Measurements from ENCODE around the gene FBXO46. TPM values are rescaled to one million over a fixed set of nuclear protein-coding genes. Genes with fewer than 3 reads are reported as not detected.
"Not testable (repeated sequence)": the region's sequence is repeated elsewhere in the genome, so short reads cannot be mapped to it uniquely, and the experiment has no call there.

FBXO46 gene
- total and polyA plus RNA-seq, 2 of the 4 experiments (the other 2 are of a cell fraction): 3.0 to 6.8 TPM

DNA sequence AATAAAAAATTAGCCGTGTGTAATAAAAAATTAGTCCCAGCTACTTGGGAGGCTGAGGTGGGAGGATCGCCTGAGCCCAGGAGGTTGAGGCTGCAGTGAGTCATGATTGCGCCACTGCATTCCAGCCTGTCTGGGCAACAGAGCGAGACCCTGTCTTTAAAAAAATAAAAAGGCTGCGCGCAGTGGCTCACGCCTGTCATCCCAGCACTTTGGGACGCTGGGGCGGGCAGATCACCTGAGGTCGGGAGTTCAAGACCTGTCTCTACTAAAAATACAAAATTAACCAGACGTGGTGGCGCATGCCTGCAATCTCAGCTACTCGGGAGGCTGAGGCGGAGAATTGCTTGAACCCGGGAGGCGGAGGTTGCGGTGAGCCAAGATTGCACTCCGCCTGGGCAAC lies 2.0 kb downstream of the FBXO46 start:
- H2AFZ ChIP-seq (replicated peaks; ENCODE audit: low read length, poor library complexity); CTCF ChIA-PET; H3K27me3 ChIP-seq (ENCODE audit: control insufficient read depth, insufficient read depth, low read length); H3K4ac ChIP-seq (ENCODE audit: low read depth, low read length); H3K4me1 ChIP-seq (ENCODE audit: control insufficient read depth, insufficient read depth, low read length); H2BK20ac ChIP-seq (ENCODE audit: low read depth, low read length); H2AK5ac ChIP-seq (ENCODE audit: low read depth, low read length); H2BK120ac ChIP-seq (ENCODE audit: low read depth, low read length); ATAC-seq (ENCODE audit: low read depth); in situ Hi-C loops (cut with MboI; ENCODE audit: low sequenced_read_pairs); H3K9me1 ChIP-seq (ENCODE audit: insufficient read depth, low read length); DNase-seq; H4K8ac ChIP-seq (ENCODE audit: low read depth in 2 of 2, low read length in 2 of 2); H4K5ac ChIP-seq (ENCODE audit: low read depth, low read length); H3K18ac ChIP-seq (ENCODE audit: low read depth, low read length); H2AK9ac ChIP-seq (replicated peaks; ENCODE audit: low read depth, low read length, poor library complexity); H3K56ac ChIP-seq (ENCODE audit: extremely low read depth, insufficient read depth, low read length); H2BK15ac ChIP-seq (ENCODE audit: low read depth, low read length); BruUV-seq (replicated peaks); H3K23ac ChIP-seq (ENCODE audit: low read depth, low read length); H4K20me1 ChIP-seq (ENCODE audit: insufficient read depth, low read length); H4K91ac ChIP-seq (ENCODE audit: insufficient read depth, low read depth, low read length); POLR2A ChIA-PET (ENCODE audit: unreplicated experiment); H3K9ac ChIP-seq (ENCODE audit: low read depth, low read length); dilution Hi-C loops (cut with HindIII; ENCODE audit: low sequenced_read_pairs, unreplicated experiment); H3K36me3 ChIP-seq (ENCODE audit: control insufficient read depth, insufficient read depth, low read length); H2BK5ac ChIP-seq (ENCODE audit: low read depth, low read length, poor library complexity, severe bottlenecking); H3K4me3 ChIP-seq (ENCODE audit: insufficient read depth, low read depth, low read length); H3K9me3 ChIP-seq (ENCODE audit: control insufficient read depth, insufficient read depth, low read length); H3K14ac ChIP-seq (replicated peaks; ENCODE audit: low read depth, low read length); H3K4me2 ChIP-seq (ENCODE audit: low read depth, low read length); intact Hi-C loops (cut with micrococcal nuclease); H3K27ac ChIP-seq (ENCODE audit: insufficient read depth, low read length): not testable (repeated sequence)
- WGBS, 2 experiments (ENCODE audit: extremely low coverage in 2 of 2, insufficient read length in 1 of 2): 86% methylated on average over 6 of the region's 18 CpGs; no CpG with 5 or more reads in 1 of the 2 experiments
- 0 out of 2 replicates have a peak, but pooled peaks have one; percentile 31 for TF ChIP-seq CEBPB (IDR thresholded peaks at IDR 0.05; ENCODE audit: low read depth, low read length)
- peaks cover 38 to 63% of the 10 kb centered on the region in 2 experiments for H3K79me1 ChIP-seq (ENCODE audit: low read depth in 1 of 2, low read length in 2 of 2)

DNA sequence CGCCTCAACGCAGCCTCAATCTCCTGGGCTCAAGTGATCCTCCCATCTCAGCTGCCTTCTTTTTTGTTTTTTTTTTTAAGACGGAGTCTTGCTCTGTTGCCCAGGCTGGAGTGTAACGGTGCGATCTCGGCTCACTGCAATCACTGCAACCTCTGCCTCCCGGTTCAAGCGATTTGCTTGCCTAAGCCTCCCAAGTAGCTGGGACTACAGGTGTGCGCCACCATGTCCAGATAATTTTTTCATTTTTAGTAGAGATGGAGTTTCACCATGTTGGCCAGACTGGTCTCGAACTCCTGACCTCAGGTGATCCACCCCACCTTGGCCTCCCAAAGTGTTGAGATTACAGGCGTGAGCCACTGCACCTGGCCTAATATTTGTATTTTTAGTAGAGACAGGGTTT lies 10.6 kb downstream of the FBXO46 start:
- H2AK9ac ChIP-seq (replicated peaks; ENCODE audit: low read depth, low read length, poor library complexity); DNase-seq; H3K18ac ChIP-seq (ENCODE audit: low read depth, low read length); POLR2A ChIA-PET (ENCODE audit: unreplicated experiment); H3K27ac ChIP-seq (ENCODE audit: insufficient read depth, low read length); H4K8ac ChIP-seq (ENCODE audit: low read depth in 2 of 2, low read length in 2 of 2); H3K4me2 ChIP-seq (ENCODE audit: low read depth, low read length); H4K91ac ChIP-seq (ENCODE audit: insufficient read depth, low read depth, low read length); ATAC-seq (ENCODE audit: low read depth); H2AK5ac ChIP-seq (ENCODE audit: low read depth, low read length); H2AFZ ChIP-seq (replicated peaks; ENCODE audit: low read length, poor library complexity); in situ Hi-C loops (cut with MboI; ENCODE audit: low sequenced_read_pairs); H3K4ac ChIP-seq (ENCODE audit: low read depth, low read length); H3K9ac ChIP-seq (ENCODE audit: low read depth, low read length); H4K5ac ChIP-seq (ENCODE audit: low read depth, low read length); H2BK20ac ChIP-seq (ENCODE audit: low read depth, low read length); H3K14ac ChIP-seq (replicated peaks; ENCODE audit: low read depth, low read length); H4K20me1 ChIP-seq (ENCODE audit: insufficient read depth, low read length); H3K9me1 ChIP-seq (ENCODE audit: insufficient read depth, low read length); intact Hi-C loops (cut with micrococcal nuclease); H3K56ac ChIP-seq (ENCODE audit: extremely low read depth, insufficient read depth, low read length); CTCF ChIA-PET; H3K4me3 ChIP-seq (ENCODE audit: insufficient read depth, low read depth, low read length); H3K27me3 ChIP-seq (ENCODE audit: control insufficient read depth, insufficient read depth, low read length); BruUV-seq (replicated peaks); H2BK5ac ChIP-seq (ENCODE audit: low read depth, low read length, poor library complexity, severe bottlenecking); H3K9me3 ChIP-seq (ENCODE audit: control insufficient read depth, insufficient read depth, low read length); H2BK120ac ChIP-seq (ENCODE audit: low read depth, low read length); H3K23ac ChIP-seq (ENCODE audit: low read depth, low read length); H2BK15ac ChIP-seq (ENCODE audit: low read depth, low read length); dilution Hi-C loops (cut with HindIII; ENCODE audit: low sequenced_read_pairs, unreplicated experiment): not testable (repeated sequence)
- H3K36me3 ChIP-seq (ENCODE audit: control insufficient read depth, insufficient read depth, low read length): peaks cover 10% of the 10 kb centered on the region; the same call in 1 of the 2 replicates
- WGBS, 2 experiments (ENCODE audit: extremely low coverage in 2 of 2, insufficient read length in 1 of 2): 97% methylated on average over 5 of the region's 11 CpGs; no CpG with 5 or more reads in 1 of the 2 experiments
- peaks cover 30 to 80% of the 10 kb centered on the region in 2 experiments for H3K79me1 ChIP-seq (ENCODE audit: low read depth in 1 of 2, low read length in 2 of 2)
- H3K4me1 ChIP-seq (ENCODE audit: control insufficient read depth, insufficient read depth, low read length): peaks cover 15% of the 10 kb centered on the region

All from IMR-90 (cell line).